ENCODE results near the gene STAT1. TPM values are rescaled to one million over a fixed set of nuclear protein-coding genes. Genes with fewer than 3 reads are reported as not detected.
A peak's percentile ranks its signal among the peaks of the same experiment; 100 is the strongest.

Gene STAT1
- total RNA-seq, 1 donor from 2014 or later, result 85.1 TPM

DNA sequence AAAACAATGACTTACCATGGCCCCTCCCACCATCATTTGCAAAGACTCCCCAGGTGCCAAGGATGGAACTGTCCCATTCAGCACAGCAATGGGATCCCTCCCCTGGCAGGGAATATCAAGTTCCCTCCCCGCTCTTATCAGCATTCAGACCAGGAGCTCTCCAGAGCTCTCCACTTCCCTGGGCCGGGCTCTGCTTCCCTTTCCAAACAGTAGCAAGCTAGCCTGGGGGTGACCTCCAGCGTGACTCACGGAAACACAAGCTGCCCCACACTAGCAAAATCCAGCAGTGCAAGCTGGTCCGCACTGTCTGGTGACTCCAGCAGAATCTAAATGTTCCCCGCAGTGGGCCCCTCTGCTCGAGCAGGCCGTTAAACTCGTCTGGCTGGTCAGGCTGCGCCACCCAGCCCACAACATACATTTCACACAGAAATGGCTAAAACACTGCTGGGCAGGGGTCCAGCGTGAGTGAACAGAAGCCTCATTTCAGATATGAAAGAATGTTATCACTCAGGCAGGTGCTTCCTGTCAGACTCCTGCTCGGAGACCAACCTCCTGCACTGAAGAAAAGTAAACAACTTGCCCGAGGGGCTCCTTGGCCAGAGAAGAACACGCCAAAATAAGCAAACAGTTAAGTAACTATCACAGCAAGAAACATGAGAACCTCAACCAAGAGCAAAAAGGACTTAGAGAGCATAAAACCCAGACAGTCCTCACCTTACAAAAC is 33.9 kb downstream of the STAT1 start:
- H3K4me3 Mint-ChIP-seq, result peak overlapping the region; percentile 55
- DNase-seq, result no peak
- peak; percentile 25 for ATAC-seq (ENCODE audit: low read depth)
- no peak for TF ChIP-seq CTCF (IDR thresholded peaks at IDR 0.05)
- intact Hi-C loops (cut with micrococcal nuclease), result no loop called here
- CTCF ChIA-PET, result interaction anchor here (0.8 kb wide), 1 partner anchor 11 kb away, joined by 3 read pairs; no protein-coding TSS in a partner anchor
- peaks cover 92% of the 10 kb centered on the region for H3K36me3 Mint-ChIP-seq (ENCODE audit: low read depth)
- peaks cover 20% of the 10 kb centered on the region for H3K4me1 Mint-ChIP-seq
- H3K27ac Mint-ChIP-seq, result peak overlapping the region; percentile 84
- POLR2A ChIA-PET, result interaction anchor here (0.6 to 0.7 kb wide), 2 partner anchors 40 to 446 kb away, joined by 3 to 4 read pairs; no protein-coding TSS in a partner anchor
- H3K27me3 Mint-ChIP-seq, result no peaks in the 10 kb centered on the region
- H3K9me3 Mint-ChIP-seq, result no peaks in the 10 kb centered on the region

- no peak for ATAC-seq (ENCODE audit: low read depth)
- peaks cover 92% of the 10 kb centered on the region for H3K36me3 Mint-ChIP-seq (ENCODE audit: low read depth)
- H3K9me3 Mint-ChIP-seq, result no peaks in the 10 kb centered on the region
- H3K27ac Mint-ChIP-seq, result no peak overlapping the region
- CTCF ChIA-PET, result no interaction called here
- intact Hi-C loops (cut with micrococcal nuclease), result no loop called here
- DNase-seq, result no peak
- no peak for TF ChIP-seq CTCF (IDR thresholded peaks at IDR 0.05)
- no peak overlapping the region for H3K4me3 Mint-ChIP-seq
- peaks cover 20% of the 10 kb centered on the region for H3K4me1 Mint-ChIP-seq
- POLR2A ChIA-PET, result no interaction called here
- H3K27me3 Mint-ChIP-seq, result no peaks in the 10 kb centered on the region
Observed at GRCh38 chr2:190978389-190979053, 35.5 kb downstream of the STAT1 start.

DNA sequence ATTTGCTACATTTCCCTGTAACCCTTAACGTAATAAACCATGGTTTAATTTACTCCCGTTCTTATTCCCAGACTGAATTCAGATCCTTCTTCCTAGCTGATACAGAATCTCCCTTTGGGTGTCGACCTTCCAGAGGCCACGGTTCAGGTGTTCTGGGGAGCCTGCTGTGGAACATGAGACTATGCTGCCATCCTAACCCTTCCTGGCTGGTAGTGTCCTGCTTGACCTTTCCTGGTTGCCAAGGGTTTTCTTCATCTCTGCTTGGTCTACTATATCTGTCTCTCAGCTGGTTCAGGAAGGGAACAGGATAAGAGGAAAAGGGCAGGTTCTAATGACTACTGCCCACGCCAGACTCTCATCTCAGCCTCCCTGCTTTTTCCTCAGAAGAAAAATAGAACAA is 36.5 kb downstream of the STAT1 start:
- POLR2A ChIA-PET, result no interaction called here
- peaks cover 93% of the 10 kb centered on the region for H3K36me3 Mint-ChIP-seq (ENCODE audit: low read depth)

DNA sequence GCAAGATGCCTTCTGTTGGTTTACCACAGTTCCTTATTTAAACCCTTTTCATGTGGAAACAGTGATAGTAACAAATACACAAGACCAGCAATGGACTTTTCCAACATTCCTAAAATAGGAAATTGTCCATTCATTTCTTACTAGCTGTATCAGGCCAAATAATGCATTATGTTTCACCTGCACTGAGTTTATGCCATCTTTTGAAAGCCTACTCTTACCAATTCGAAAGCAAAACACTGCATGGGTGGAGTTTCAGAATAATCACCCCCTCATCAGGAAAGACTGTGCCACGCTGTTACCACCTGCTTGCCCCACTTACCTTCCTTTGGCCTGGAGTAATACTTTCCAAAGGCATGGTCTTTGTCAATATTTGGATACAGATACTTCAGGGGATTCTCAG is 37.5 kb downstream of the STAT1 start:
- H3K4me1 Mint-ChIP-seq, result peaks cover 17% of the 10 kb centered on the region
- no peak overlapping the region for H3K27ac Mint-ChIP-seq
- CTCF ChIA-PET, result no interaction called here
- ATAC-seq (ENCODE audit: low read depth) (no peak), DNase-seq (no peak)
- POLR2A ChIA-PET, result no interaction called here
- no peak overlapping the region for H3K4me3 Mint-ChIP-seq
- TF ChIP-seq CTCF (IDR thresholded peaks at IDR 0.05), result no peak
- intact Hi-C loops (cut with micrococcal nuclease), result loop anchor here (2.0 kb wide), 1 partner anchor 14 kb away; no protein-coding TSS in a partner anchor
- peaks cover 94% of the 10 kb centered on the region for H3K36me3 Mint-ChIP-seq (ENCODE audit: low read depth)
- H3K27me3 Mint-ChIP-seq, result no peaks in the 10 kb centered on the region
- H3K9me3 Mint-ChIP-seq, result no peaks in the 10 kb centered on the region

More for the DNA sequence above, 36.5 kb downstream of the STAT1 start:
- H3K4me1 Mint-ChIP-seq, result peaks cover 20% of the 10 kb centered on the region
- H3K9me3 Mint-ChIP-seq, result no peaks in the 10 kb centered on the region
- ATAC-seq (ENCODE audit: low read depth) (no peak), DNase-seq (no peak)
- no peak overlapping the region for H3K27ac Mint-ChIP-seq
- H3K27me3 Mint-ChIP-seq, result no peaks in the 10 kb centered on the region
- CTCF ChIA-PET, result no interaction called here
- no peak overlapping the region for H3K4me3 Mint-ChIP-seq
- TF ChIP-seq CTCF (IDR thresholded peaks at IDR 0.05), result no peak
- intact Hi-C loops (cut with micrococcal nuclease), result loop anchor here (2.0 kb wide), 1 partner anchor 13 kb away; no protein-coding TSS in a partner anchor

- Mint-ChIP-seq H3K4me1 (peaks cover 1% of the 10 kb centered on the region), H3K9me3 (no peaks in the 10 kb centered on the region), H3K4me3 (no peak overlapping the region), H3K27ac (no peak overlapping the region), H3K36me3 (ENCODE audit: low read depth) (peaks cover 94% of the 10 kb centered on the region), H3K27me3 (no peaks in the 10 kb centered on the region)
- no peak for DNase-seq
- no peak for TF ChIP-seq CTCF (IDR thresholded peaks at IDR 0.05)
- ChIA-PET POLR2A (no interaction called here), CTCF (no interaction called here)
- intact Hi-C loops (cut with micrococcal nuclease), result no loop called here
- ATAC-seq (ENCODE audit: low read depth), result no peak
Observed at GRCh38 chr2:190974629-190975361, 39.2 kb downstream of the STAT1 start.

Data from activated B cell treated with CpG ODN at 0.5 μM for 24 hours (primary cell).